Measurements from ENCODE around the gene ARPC2.

The ARPC2 gene

GRCh38 chr2:218265626-218266025, 48.6 kb downstream of the ARPC2 start:
- no peak overlapping the region for H3K4me3 ChIP-seq (ENCODE audit: control insufficient read depth, low read depth, low read length)
- TF ChIP-seq CTCF (IDR thresholded peaks at IDR 0.05; ENCODE audit: control insufficient read depth, insufficient read depth, low read depth, low read length, missing control alignments) = no peak
- no peak for DNase-seq (ENCODE audit: low read depth)

GRCh38 chr2:218266316-218266979, 49.5 kb downstream of the ARPC2 start:
- TF ChIP-seq CTCF (IDR thresholded peaks at IDR 0.05; ENCODE audit: control insufficient read depth, insufficient read depth, low read depth, low read length, missing control alignments) = no peak
- no peak for DNase-seq (ENCODE audit: low read depth)
- H3K4me3 ChIP-seq (ENCODE audit: control insufficient read depth, low read depth, low read length) = no peak overlapping the region

- H3K4me3 ChIP-seq (ENCODE audit: control insufficient read depth, low read depth, low read length) = no peak overlapping the region
- no peak for TF ChIP-seq CTCF (IDR thresholded peaks at IDR 0.05; ENCODE audit: control insufficient read depth, insufficient read depth, low read depth, low read length, missing control alignments)
- no peak for DNase-seq (ENCODE audit: low read depth)
Measured at GRCh38 chr2:218267259-218267658, 50.3 kb downstream of the ARPC2 start.

GRCh38 chr2:218269900-218270720, 53.1 kb downstream of the ARPC2 start, which contains the start of the genes AAMP and PNKD:
Gene AAMP, minus strand, starts transcription at chr2:218270137. Its CDS starts 51 bp downstream, at chr2:218270086.
Gene PNKD, plus strand, starts transcription at chr2:218270519. Its CDS starts 17 bp downstream, at chr2:218270536.
- no peak for TF ChIP-seq CTCF (IDR thresholded peaks at IDR 0.05; ENCODE audit: control insufficient read depth, insufficient read depth, low read depth, low read length, missing control alignments)
- DNase-seq (ENCODE audit: low read depth) = peak; percentile 97
- peak within 1 kb of the TSS; percentile 87 for H3K4me3 ChIP-seq (ENCODE audit: control insufficient read depth, low read depth, low read length)

GRCh38 chr2:218270721-218271486, 53.9 kb downstream of the ARPC2 start:
- TF ChIP-seq CTCF (IDR thresholded peaks at IDR 0.05; ENCODE audit: control insufficient read depth, insufficient read depth, low read depth, low read length, missing control alignments) = no peak
- H3K4me3 ChIP-seq (ENCODE audit: control insufficient read depth, low read depth, low read length) = peak overlapping the region; percentile 87
- DNase-seq (ENCODE audit: low read depth) = no peak

- TF ChIP-seq CTCF (IDR thresholded peaks at IDR 0.05; ENCODE audit: control insufficient read depth, insufficient read depth, low read depth, low read length, missing control alignments) = no peak
Measured at GRCh38 chr2:218271487-218271797, 54.5 kb downstream of the ARPC2 start.

More at GRCh38 chr2:218271487-218271797, 54.5 kb downstream of the ARPC2 start:
- peak overlapping the region; percentile 87 for H3K4me3 ChIP-seq (ENCODE audit: control insufficient read depth, low read depth, low read length)
- no peak for DNase-seq (ENCODE audit: low read depth)

Data from AG09309 (cell line).